ENCODE measurements around the gene GSTM3.
"Not testable (repeated sequence)": the region's sequence is repeated elsewhere in the genome, so short reads cannot be mapped to it uniquely, and the experiment has no call there.

Gene GSTM3

DNA sequence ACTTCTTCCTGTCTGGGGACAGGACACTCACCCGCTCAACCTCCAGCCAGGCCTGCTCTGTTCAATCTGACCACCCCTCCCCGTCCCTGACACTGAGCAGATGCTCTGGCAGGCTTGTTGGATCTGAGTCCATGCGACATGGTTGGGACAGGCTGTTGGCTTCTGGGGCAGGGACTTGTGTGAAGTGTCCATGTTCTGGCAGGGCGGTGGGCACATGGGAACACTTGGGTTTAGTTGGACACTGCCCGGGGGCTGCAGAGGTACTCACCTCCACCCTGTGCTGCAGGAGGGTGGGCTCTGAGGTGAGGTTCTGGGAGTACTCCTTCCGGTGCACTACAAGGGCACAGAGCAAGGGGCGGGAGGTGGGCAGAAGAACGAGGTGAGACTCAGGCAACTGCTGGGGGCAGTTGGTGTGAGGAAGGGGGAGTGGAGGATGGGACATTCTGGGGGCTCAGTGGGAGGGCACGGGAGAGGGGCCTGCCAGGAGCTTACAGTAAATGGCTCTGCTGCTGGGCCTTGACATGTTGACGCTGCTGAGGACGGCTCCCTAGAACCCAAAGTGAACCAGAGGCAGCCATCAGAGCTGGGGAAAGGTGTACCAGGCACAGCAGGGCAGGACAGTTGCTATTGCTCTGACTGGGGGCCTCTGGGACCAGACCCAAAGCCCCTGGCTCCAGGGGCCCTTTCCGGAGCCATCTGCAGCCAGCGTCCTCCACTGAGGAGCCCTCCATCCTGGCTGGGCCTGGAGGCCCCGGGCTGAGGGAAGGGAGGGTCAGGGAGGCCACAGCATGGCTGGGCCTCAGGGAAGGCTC is 20.6 kb upstream of the GSTM3 start:
- DNase-seq = no peak

- no peak for DNase-seq
Measured at GRCh38 chr1:109760581-109761226, 19.9 kb upstream of the GSTM3 start.

GRCh38 chr1:109759513-109760334 is 18.9 kb upstream of the GSTM3 start:
- no peak for DNase-seq

- DNase-seq = no peak
Measured at GRCh38 chr1:109757936-109758786, 17.3 kb upstream of the GSTM3 start.

GRCh38 chr1:109756848-109757521 is 16.1 kb upstream of the GSTM3 start:
- DNase-seq = no peak

DNA sequence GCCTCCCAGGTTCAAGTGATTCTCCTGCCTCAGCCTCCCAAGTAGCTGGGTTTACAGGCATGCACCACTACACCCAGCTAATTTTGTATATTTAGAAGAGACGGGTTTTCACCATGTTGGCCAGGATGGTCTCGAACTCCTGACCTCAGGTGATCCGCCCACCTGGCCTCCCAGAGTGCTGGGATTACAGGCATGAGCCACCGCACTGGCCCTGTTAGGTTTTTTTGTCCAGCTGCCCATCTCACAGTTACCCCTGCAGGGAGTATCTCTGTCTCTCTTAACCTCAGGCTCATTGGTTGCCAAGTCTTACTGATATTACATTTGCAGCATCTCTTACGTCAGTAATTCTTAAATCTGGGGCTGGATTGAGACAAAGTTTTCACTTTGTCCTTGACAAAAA is 15.5 kb upstream of the GSTM3 start:
- DNase-seq = not testable (repeated sequence)

DNA sequence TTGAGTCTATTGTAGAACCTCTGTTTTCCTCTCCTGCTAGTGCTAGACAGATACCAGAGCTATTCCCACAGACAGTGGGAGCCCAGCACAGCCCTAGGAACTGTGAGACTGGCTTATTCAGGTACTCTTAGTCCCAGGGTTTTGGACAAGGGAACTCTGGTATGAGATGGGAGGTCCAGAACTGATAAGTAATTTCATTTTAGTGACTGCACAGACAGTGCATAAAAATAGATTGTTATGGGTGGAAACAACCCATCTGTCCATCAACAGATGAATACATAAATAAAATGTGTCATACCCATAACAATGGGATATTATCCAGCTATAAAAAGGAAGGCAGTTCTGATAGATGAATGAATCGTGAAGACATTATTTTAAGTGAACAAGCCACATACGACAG is 13.9 kb upstream of the GSTM3 start:
- no peak for DNase-seq

DNA sequence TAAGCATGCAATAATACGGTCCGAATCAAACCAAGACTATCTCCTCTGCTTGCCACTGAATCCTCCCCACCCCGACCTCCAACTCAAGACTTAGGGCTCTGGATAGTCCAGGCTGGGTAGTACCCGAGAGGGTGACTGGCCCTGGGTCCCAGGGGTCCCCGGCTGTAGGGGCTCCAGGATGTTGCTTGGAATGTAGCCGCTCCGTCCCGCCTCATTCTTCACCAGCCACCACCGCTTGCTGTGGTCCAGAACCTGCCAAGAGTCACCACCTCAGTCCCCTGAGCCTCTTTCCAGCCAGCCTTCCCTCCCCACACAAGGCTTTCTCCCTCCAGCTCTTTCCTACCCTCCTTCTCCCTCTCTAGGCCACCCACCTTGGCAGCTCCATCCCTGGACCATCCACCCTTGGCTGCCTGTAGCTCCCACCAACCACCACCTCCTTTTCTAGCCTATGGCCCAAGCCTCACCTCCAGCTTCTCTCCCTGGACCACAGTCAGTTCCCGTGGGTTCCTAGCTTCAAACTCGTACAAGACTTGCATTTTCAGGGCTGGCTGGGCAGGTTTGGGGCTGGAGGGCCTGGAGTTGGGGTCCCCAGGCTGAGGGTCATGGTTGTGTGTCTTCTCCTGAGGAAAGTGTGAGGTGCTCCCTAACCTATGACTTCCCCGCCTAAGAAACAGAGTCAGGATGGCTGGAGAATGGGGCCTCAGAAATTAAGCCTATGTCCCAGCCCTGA is 10.9 kb upstream of the GSTM3 start:
- DNase-seq = no peak

DNA sequence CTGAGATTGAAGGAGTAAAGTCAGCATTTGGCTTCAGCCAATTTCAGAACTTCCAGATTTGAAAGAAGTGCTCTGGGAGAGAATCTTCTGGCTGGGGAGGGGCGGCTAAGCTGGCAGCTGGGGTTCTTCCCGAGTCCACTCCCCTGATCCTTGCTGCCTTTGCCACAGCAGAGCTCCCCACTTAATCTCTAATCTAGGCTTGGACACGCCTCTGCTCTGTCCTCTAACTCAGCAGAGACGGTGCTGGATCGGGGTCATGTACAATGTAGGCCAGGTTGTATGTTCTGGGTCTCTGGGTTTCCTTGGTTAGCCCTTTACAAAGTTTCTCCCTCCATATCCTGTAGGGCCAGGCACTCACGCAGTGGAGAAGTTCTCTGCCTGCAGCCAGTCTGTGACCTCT is 10.1 kb upstream of the GSTM3 start:
- no peak for DNase-seq

DNA sequence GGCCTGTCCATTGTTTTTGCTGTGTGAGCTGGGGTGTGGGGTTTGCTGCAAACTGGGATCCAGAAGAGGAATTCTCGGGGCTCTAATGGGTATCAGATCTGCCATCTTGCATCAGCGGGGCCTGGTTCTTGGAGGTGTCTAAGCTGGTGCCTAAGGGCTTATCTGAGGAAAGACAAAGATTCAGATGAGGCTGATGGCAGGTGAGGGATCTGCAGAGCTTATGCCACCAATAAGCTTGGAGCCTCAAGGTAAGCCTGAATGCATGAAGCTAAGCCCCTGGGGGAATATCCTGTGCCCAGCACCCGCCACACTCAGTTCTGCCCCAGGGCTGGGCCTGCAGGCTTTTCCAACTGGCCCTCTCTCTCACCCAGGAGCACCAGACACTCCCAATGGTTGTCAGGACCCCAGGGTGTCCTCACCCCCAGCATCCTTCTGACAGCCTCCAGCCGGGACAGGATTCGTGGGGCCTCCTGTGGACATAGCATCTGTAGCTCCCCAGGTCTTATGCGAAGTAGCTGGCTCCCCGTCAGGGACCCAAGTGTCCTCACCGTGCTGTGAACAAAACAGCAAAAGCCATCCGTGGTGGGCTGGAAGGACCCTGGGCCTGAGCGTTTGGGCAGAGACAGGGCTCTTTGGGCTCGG is 9.5 kb upstream of the GSTM3 start:
- no peak for DNase-seq

DNA sequence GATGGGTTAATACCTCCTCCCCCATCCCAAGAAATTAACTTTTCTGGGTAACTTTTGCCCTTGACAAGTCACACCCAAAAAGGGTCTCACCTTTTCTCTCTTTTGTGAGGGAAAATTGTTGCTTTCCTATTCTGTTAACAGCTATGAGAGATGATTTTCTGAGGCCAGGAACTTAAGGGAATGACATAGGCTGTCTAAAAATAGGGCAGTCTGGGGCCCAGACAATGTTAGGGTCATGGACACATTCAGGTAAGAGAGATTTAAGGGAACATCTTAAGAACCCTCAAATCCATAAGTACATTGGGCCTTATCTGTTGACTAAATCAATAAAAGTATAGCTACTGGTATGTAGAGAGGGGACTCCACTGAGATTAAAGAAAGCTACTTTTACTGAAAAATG is 8.4 kb upstream of the GSTM3 start:
- DNase-seq = no peak

GRCh38 chr1:109748311-109748710 is 7.5 kb upstream of the GSTM3 start:
- not testable (repeated sequence) for DNase-seq

DNA sequence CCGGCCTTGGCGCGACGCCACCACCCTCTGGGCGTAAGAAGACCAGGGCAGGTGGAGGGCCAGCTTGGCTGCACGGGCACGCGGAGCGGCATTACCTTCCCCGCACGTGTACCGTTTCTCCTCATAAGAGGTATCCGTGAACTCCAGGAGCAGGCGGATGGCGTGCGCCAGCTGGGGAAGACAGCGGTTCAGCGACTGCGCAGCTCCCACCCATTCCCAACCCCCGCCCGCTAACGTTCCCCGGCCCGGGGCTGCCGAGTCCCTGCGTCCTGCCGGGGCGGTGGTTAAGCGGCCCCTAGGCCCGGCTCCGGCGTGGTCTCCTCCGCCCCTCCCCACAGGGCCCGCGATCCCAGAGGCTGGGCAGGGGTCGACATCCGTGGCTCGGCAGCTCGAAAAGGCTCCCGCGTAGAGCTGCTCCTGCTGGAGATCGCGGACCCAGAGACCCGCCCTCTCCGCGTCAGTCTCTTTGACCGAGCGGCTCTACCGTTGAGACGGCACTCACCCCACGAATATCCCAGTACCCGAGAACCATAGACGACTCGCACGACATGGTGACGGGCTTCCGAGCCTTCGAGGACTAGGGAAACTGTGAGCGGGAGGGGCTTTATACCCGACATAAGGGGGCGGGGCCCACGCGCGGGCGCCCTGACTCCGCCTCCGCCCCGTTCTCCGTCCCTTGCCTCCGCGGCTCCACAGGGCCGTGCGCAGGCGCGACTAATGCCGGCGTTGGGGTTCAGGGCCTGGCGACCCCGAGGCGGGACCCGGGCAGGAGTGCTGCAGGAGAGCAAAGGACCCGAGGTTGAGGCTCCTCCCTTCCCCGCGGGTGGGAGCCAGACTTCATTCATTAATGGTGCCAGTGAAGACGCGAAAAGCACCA is 862 bp downstream of the GSTM3 start:
- peak; percentile 88 to 91 for DNase-seq

DNA sequence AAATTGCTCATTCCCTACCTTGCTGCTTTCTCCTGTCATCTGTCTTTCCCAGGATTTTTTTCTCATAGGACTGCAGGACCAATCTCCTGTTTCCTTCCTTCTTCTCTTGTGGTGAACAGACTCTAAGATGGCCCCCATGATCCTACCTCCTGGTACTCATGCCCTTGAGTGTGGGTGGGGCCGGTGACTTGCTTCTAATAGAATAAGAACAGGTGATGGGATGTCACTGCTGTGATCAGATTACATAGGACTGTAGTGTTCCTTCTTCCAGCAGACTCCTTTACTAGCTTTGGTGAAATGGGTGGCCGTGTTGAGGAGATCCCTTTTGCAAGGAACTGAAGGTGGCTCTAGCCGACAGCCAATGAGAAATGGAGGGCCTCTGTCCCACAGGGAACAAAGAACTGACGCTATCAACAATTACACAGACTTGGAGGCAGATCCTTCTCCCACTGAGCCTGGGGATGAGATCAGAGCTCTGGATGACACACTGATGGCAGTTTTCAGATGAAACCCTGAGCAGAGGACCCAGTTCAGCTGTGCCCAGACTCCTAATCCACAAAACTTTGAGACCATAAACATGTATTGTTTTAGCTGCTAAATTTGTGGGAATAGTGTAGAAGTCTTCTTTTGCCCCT is 7.5 kb downstream of the GSTM3 start:
- no peak for DNase-seq

DNA sequence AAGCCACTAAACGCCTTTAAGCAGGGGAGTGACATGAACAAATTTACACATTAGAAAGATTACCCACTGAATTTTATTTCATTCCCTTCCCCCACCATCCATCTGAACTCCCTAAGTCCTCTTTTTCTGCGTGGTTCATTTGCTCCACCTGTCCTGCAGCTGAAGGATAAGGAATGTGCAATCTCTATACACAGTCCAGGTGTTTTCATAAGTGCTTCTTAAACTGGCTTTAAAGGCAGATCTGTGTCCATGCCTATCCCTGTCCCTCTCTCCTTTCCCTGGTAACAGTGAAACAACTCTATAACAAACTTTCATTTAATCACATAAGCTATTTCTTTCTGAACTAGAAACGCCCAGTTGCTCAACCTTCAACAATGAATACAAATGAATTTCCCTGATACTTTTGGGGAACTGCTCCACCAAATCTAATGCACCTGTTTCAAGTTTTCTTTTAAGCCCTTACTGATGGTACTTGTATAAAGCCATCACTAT is 8.4 kb downstream of the GSTM3 start:
- no peak for DNase-seq

DNA sequence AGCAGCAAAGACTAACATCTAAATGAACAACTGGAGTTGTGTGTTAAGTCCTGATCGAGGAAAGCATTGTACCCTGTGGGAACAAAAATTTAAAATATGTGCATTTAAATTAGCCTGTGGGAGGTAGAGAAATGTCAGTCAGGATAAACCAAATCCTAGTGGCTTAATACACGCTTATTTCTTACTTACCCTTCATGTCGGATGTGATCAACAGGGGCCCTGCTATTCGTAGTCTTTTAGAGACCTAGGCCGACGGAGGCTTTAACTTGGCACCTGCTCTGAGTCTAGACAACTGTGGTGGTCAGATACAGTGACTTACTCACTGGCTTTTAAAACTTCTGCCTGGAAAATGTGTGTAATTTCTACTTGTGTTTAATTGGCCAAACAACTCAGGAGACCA is 10.2 kb downstream of the GSTM3 start:
- DNase-seq = no peak

DNA sequence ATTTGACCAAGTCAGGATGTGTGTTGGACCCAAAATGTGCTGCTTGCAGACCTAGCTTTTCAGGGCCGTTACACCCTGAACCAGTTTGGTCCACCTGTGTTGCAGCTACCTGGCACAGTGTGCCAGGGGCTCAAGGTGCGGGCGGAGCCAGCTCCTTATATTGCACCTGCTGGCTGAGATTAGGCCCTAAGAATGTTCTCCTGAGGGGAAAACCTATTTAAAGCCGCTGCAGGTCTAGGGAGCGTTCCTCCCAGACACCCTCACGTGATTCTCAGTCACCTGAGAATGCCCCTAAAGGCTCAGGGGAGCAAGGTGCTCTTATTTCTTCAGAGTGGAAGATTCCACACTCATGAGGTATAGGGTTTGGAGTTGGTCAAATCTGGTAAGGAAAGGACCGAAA is 12.0 kb downstream of the GSTM3 start:
- no peak for DNase-seq

GRCh38 chr1:109726728-109727373 is 14.0 kb downstream of the GSTM3 start:
- DNase-seq = no peak

GRCh38 chr1:109726007-109726406 is 14.8 kb downstream of the GSTM3 start:
- no peak for DNase-seq
